MM.1S (cell line): ENCODE data around the gene PFKFB1.

Source experiments
- DNase-seq: peaks from one replicate; pipeline ENCODE4 v3.0.0-alpha.2; 2015
- H2AFZ ChIP-seq: fragments of 300-600 bp; sonication (generic); 2 replicates; pipeline ENCODE4 v1.6.0; 2016; ENCODE audit warnings: antibody characterized with exemption, low read length
- H3F3A ChIP-seq: fragments of 300-600 bp; sonication (generic); 2 replicates; pipeline ENCODE4 v1.6.1; 2016; ENCODE audit warnings: mild to moderate bottlenecking, antibody characterized with exemption, low read length, moderate library complexity, mixed read lengths; ENCODE audit not compliant: insufficient read depth
- H3K27ac ChIP-seq: fragments of 300-600 bp; sonication (generic); 2 replicates; pipeline ENCODE4 v1.5.1; 2016; ENCODE audit warnings: mild to moderate bottlenecking, low read length
- H3K27me3 ChIP-seq: fragments of 300-600 bp; sonication (generic); replicated peaks from 2 replicates; pipeline ENCODE4 v1.6.0; 2016; ENCODE audit warnings: low read length; ENCODE audit not compliant: insufficient read depth
- H3K36me3 ChIP-seq: fragments of 300-600 bp; sonication (generic); replicated peaks from 2 replicates; pipeline ENCODE4 v1.6.1; 2016; ENCODE audit warnings: mild to moderate bottlenecking, low read length, mixed read lengths; ENCODE audit not compliant: insufficient read depth
- H3K4me1 ChIP-seq: fragments of 300-600 bp; sonication (generic); 2 replicates; pipeline ENCODE4 v1.6.1; 2016; ENCODE audit warnings: low read length, mixed read lengths
- H3K4me2 ChIP-seq: fragments of 300-600 bp; sonication (generic); 2 replicates; pipeline ENCODE4 v1.6.0; 2016; ENCODE audit warnings: low read depth, low read length
- H3K4me3 ChIP-seq: fragments of 300-600 bp; sonication (generic); 2 replicates; pipeline ENCODE4 v1.5.1; 2016; ENCODE audit warnings: low read length, mixed read lengths
- H3K79me2 ChIP-seq: fragments of 300-600 bp; sonication (generic); 2 replicates; pipeline ENCODE4 v1.6.1; 2016; ENCODE audit warnings: mixed run types, low read length, mixed read lengths
- H3K9ac ChIP-seq: fragments of 300-600 bp; sonication (generic); 2 replicates; pipeline ENCODE4 v1.6.1; 2016; ENCODE audit warnings: low read length, mixed read lengths
- H3K9me2 ChIP-seq: fragments of 300-600 bp; sonication (generic); replicated peaks from 2 replicates; pipeline ENCODE4 v1.6.1; 2016; ENCODE audit warnings: mild to moderate bottlenecking, low read length, mixed read lengths; ENCODE audit not compliant: insufficient read depth
- H3K9me3 ChIP-seq: fragments of 300-600 bp; sonication (generic); replicated peaks from 2 replicates; pipeline ENCODE4 v1.6.1; 2016; ENCODE audit warnings: mild to moderate bottlenecking, low read length, mixed read lengths; ENCODE audit not compliant: insufficient read depth
- H4K20me1 ChIP-seq: fragments of 300-600 bp; sonication (generic); 2 replicates; pipeline ENCODE4 v1.6.1; 2016; ENCODE audit warnings: mild to moderate bottlenecking, low read length, moderate library complexity, mixed read lengths; ENCODE audit not compliant: insufficient read depth
- EZH2 ChIP-seq: fragments of 300-600 bp; sonication (generic); optimal IDR thresholded peaks from 2 replicates; pipeline ENCODE3; 2017; ENCODE audit warnings: low read depth, mild to moderate bottlenecking, antibody characterized with exemption, low read length, mixed read lengths
- EZH2phosphoT487 ChIP-seq: fragments of 300-600 bp; sonication (generic); IDR thresholded peaks from 2 replicates; pipeline ENCODE4 v1.6.1; 2018; ENCODE audit warnings: antibody characterized with exemption, low read length
- TF ChIP-seq, protein P1 (sequence below): fragments of 300-600 bp; sonication (generic); IDR thresholded peaks from 2 replicates; pipeline ENCODE4 v1.5.1; 2016; ENCODE audit warnings: antibody characterized with exemption, low read length, mixed read lengths

PFKFB1 gene

DNA sequence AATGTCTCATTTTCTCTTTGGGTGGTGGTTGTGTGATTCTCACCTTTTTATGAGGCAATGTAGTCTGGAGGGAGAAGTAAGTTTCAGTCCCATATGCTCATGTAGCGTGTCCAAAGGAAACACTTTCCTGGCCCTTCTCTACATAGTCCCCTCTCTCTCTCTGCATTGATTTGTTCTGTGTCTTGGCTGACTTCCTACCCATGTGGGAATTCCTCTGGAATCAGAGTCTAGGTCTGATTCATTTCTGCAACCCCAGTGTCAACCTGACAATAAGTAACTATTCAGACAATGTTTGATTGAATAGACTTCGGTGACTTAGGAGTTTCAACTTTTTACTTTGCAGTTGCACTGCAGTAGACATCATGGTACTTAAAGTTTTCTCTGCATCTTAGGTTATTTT, 39.4 kb upstream of the PFKFB1 start:
- DNase-seq = no peak
- Histone ChIP-seq H3K4me1 (no peaks in the 10 kb centered on the region), H2AFZ (no peak overlapping the region), H3K27ac (no peak overlapping the region), H3K9me3 (no peaks in the 10 kb centered on the region), H4K20me1 (no peaks in the 10 kb centered on the region), H3K9me2 (no peaks in the 10 kb centered on the region), H3K4me2 (no peak overlapping the region), H3K4me3 (no peak overlapping the region), H3F3A (no peaks in the 10 kb centered on the region), H3K79me2 (no peaks in the 10 kb centered on the region), H3K9ac (no peak overlapping the region), H3K36me3 (no peaks in the 10 kb centered on the region), H3K27me3 (no peaks in the 10 kb centered on the region)
- TF ChIP-seq, protein P1, sequence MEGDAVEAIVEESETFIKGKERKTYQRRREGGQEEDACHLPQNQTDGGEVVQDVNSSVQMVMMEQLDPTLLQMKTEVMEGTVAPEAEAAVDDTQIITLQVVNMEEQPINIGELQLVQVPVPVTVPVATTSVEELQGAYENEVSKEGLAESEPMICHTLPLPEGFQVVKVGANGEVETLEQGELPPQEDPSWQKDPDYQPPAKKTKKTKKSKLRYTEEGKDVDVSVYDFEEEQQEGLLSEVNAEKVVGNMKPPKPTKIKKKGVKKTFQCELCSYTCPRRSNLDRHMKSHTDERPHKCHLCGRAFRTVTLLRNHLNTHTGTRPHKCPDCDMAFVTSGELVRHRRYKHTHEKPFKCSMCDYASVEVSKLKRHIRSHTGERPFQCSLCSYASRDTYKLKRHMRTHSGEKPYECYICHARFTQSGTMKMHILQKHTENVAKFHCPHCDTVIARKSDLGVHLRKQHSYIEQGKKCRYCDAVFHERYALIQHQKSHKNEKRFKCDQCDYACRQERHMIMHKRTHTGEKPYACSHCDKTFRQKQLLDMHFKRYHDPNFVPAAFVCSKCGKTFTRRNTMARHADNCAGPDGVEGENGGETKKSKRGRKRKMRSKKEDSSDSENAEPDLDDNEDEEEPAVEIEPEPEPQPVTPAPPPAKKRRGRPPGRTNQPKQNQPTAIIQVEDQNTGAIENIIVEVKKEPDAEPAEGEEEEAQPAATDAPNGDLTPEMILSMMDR = no peak
- TF ChIP-seq EZH2phosphoT487 = no peak
- no peak for TF ChIP-seq EZH2

DNA sequence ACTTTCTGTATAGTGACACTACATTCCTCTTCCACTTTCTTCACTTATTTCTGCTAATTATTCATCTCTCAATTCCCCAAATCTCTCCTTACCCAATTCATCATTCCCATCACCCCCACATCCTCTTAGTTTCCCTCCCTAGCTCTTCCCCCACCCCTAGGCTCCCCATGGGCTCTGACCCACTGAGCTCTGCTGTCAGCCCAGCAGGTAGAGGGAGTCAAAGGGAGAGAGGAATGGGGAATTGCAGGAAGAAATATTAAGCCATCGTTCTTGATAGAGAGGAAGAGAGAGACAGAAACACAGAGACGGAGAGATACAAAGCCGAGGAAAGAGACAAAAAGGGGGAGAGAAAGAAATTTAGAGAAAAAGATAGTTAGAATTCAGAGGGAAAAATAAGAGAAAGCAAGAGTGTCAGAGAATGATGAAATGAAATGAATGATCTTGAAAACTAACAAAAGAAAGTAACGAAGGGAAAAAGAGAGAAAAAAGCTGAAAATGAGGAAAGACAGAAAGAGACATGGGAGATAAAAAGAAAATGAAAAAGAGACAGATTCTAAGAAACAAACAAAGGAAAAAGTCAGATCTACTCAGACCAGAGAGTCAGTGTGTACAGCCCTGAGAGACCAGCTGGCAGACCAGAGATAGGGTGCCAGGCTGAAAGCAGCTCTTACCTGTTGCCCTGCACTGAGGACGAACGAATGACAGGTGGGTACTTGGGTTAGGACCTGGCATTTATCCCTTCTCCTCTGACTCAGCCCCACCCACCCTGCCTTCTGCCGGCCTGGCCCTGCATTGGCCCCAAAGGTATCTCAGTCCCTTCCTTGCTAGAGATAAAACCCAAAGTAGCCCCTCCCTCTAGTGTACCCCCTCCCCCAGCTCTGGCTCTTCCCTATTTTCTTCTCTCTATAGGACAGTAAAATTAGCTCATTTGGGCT, 36.5 kb upstream of the PFKFB1 start, which contains the start of gene ALAS2:
Gene ALAS2 (minus strand): TSS at position 707 of the 935 bp plus-strand sequence. CDS start 4,977 bp downstream, outside the sequence.
- no peak within 1 kb of the TSS for H3K27ac ChIP-seq
- no peaks in the 10 kb centered on the region for H4K20me1 ChIP-seq
- H3K36me3 ChIP-seq = no peaks in the 10 kb centered on the region
- TF ChIP-seq EZH2 = no peak
- TF ChIP-seq EZH2phosphoT487 = no peak
- TF ChIP-seq, protein P1 = no peak
- no peak within 1 kb of the TSS for H3K4me2 ChIP-seq
- no peak for DNase-seq
- H2AFZ ChIP-seq = no peak within 1 kb of the TSS
- no peak within 1 kb of the TSS for H3K4me3 ChIP-seq
- no peaks in the 10 kb centered on the region for H3K4me1 ChIP-seq
- no peaks in the 10 kb centered on the region for H3K27me3 ChIP-seq
- H3K9me2 ChIP-seq = no peaks in the 10 kb centered on the region
- H3F3A ChIP-seq = no peaks in the 10 kb centered on the region
- no peaks in the 10 kb centered on the region for H3K79me2 ChIP-seq
- no peak within 1 kb of the TSS for H3K9ac ChIP-seq
- no peaks in the 10 kb centered on the region for H3K9me3 ChIP-seq

DNA sequence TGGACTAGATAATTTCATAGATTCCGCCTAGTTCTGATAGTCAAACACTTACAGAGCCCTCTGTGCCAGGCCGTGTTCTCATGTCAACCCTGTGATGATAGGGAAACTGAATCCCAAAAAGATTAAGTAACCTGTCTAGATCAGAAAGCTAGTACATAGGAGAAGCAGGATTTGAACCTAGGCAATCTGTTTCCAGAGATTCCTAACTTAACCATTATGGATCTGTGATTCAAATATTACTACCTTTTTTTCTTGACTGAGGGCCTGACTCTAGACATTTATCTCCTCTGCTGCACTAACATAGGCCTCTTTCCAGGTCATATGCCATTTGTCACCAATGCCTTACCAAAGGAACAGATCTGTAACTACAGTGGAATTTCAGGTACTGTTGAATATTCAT, 35.3 kb upstream of the PFKFB1 start:
- H3K4me2 ChIP-seq = no peak overlapping the region

More for the DNA sequence above, 35.3 kb upstream of the PFKFB1 start:
- Histone ChIP-seq H3K9ac (no peak overlapping the region), H3K9me2 (no peaks in the 10 kb centered on the region), H3K27me3 (no peaks in the 10 kb centered on the region), H3K27ac (no peak overlapping the region), H3K79me2 (no peaks in the 10 kb centered on the region), H3K36me3 (no peaks in the 10 kb centered on the region), H3K9me3 (no peaks in the 10 kb centered on the region), H3F3A (no peaks in the 10 kb centered on the region), H4K20me1 (no peaks in the 10 kb centered on the region), H3K4me1 (no peaks in the 10 kb centered on the region), H3K4me3 (no peak overlapping the region), H2AFZ (no peak overlapping the region)
- DNase-seq = no peak
- no peak for TF ChIP-seq EZH2phosphoT487
- TF ChIP-seq, protein P1 = no peak
